HS-27A (cell line): ENCODE results near the gene WIPF3.

ENCODE experiments used
- DNase-seq: peaks from one replicate; pipeline ENCODE4 v3.0.0-alpha.2; 2012; ENCODE audit warnings: low read depth, missing footprints

Gene WIPF3

GRCh38 chr7:29809533-29810155 lies 3.3 kb downstream of the WIPF3 start:
- no peak for DNase-seq

GRCh38 chr7:29810297-29810696 lies 4.0 kb downstream of the WIPF3 start:
- DNase-seq: no peak

GRCh38 chr7:29810813-29811482 lies 4.6 kb downstream of the WIPF3 start:
- DNase-seq: no peak

- DNase-seq: no peak
Observed at GRCh38 chr7:29811586-29811985, 5.3 kb downstream of the WIPF3 start.

GRCh38 chr7:29812185-29812876 lies 6.0 kb downstream of the WIPF3 start:
- no peak for DNase-seq

GRCh38 chr7:29815181-29816105 lies 9.1 kb downstream of the WIPF3 start:
- no peak for DNase-seq

GRCh38 chr7:29818308-29818707 lies 12.0 kb downstream of the WIPF3 start:
- no peak for DNase-seq

- no peak for DNase-seq
Observed at GRCh38 chr7:29825775-29826529, 19.6 kb downstream of the WIPF3 start.

GRCh38 chr7:29826530-29826822 lies 20.2 kb downstream of the WIPF3 start:
- DNase-seq: no peak

- no peak for DNase-seq
Observed at GRCh38 chr7:29826904-29827303, 20.6 kb downstream of the WIPF3 start.

GRCh38 chr7:29831705-29832104 lies 25.4 kb downstream of the WIPF3 start:
- DNase-seq: no peak

- DNase-seq: no peak
Observed at GRCh38 chr7:29833929-29834328, 27.6 kb downstream of the WIPF3 start.

- DNase-seq: no peak
Observed at GRCh38 chr7:29835718-29836117, 29.4 kb downstream of the WIPF3 start.

GRCh38 chr7:29839302-29839701 lies 33.0 kb downstream of the WIPF3 start:
- peak; percentile 24 for DNase-seq

- DNase-seq: no peak
Observed at GRCh38 chr7:29839921-29840320, 33.6 kb downstream of the WIPF3 start.

- DNase-seq: no peak
Observed at GRCh38 chr7:29840701-29841100, 34.4 kb downstream of the WIPF3 start.

- no peak for DNase-seq
Observed at GRCh38 chr7:29841926-29842701, 35.8 kb downstream of the WIPF3 start.

- no peak for DNase-seq
Observed at GRCh38 chr7:29843093-29843492, 36.8 kb downstream of the WIPF3 start.

GRCh38 chr7:29843726-29844125 lies 37.4 kb downstream of the WIPF3 start:
- no peak for DNase-seq

- DNase-seq: no peak
Observed at GRCh38 chr7:29844559-29844958, 38.3 kb downstream of the WIPF3 start.

GRCh38 chr7:29847496-29847895 lies 41.2 kb downstream of the WIPF3 start:
- no peak for DNase-seq
